ENCODE data around the gene FAM171A1.

The FAM171A1 gene

DNA sequence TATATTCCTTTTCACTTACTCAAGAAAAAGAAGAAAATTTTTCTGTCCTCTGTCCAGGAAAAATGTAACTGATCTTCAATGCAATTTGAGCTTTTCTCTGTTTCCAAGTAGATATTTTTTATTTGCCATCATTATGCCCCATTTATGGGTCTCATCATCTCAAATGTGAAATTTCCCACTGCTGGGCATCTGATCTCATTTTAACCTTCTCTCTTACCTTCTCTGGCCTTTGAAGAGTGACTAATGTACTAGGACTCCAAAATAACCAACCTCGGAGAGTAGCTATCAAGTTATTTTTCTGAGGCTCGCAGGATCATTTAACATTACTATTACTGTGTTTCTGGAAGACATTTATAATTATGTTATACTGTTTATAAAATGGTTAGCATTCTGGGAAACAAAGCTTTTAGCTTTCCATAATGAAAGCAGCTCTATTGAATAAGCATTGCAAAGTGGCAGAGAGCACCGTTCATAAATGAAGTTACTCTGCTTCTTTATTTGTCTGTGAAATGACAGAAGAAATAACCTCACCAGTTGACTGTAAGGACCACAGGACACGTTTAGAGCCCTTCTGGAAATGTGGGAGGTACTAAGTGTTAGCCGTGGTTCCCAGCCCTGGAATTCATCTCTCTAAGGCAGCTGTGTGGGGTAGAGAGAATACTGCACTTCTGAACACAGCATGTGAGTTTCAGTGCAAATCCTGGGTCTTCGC is 169.3 kb downstream of the FAM171A1 start:
- no peak for DNase-seq

GRCh38 chr10:15200626-15201025 is 170.5 kb downstream of the FAM171A1 start:
- DNase-seq, result no peak

GRCh38 chr10:15197911-15198310 is 173.2 kb downstream of the FAM171A1 start:
- no peak for DNase-seq

DNA sequence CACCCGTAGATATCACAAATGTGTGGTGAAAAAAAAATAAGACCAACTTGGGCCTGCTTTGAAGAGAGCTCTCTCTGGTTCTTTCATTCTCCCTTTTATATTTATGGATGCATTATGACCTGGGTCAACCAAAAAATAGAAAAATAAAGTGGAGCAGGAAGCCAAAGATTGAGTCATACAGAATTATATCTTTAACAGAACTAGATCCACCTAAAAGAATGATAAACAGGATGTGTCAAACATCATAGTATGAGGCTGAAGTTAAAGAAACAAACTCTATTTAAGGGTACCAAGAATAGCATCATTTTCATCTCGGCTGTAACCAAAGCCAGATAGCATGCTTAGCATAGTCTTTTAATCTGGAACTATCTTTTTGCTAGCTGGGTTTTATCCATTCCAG is 173.8 kb downstream of the FAM171A1 start:
- DNase-seq, result no peak

- DNase-seq, result no peak
These were observed 174.9 kb downstream of the FAM171A1 start for GRCh38 chr10:15196021-15196834.

GRCh38 chr10:15189133-15189885 is 181.8 kb downstream of the FAM171A1 start:
- DNase-seq, result no peak

DNA sequence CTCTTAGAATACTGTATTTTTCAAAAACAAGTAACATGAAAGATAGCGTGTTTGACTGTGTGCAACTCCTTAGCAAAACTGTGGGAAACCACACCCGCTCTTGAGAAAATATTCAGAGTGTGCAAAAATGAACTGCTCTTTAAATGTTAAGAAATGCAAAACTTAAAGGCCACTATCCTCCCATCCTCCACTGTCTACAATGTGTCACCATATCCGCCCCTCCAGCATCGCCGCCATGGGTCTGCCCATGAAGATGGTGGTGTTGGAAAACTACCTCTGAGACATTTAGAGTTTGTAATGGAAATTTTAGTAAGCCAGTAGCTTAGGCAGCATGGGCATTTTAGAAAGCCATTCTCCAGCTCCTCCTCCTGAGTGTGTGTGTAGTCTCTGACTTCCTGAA is 182.5 kb downstream of the FAM171A1 start:
- DNase-seq, result no peak

DNA sequence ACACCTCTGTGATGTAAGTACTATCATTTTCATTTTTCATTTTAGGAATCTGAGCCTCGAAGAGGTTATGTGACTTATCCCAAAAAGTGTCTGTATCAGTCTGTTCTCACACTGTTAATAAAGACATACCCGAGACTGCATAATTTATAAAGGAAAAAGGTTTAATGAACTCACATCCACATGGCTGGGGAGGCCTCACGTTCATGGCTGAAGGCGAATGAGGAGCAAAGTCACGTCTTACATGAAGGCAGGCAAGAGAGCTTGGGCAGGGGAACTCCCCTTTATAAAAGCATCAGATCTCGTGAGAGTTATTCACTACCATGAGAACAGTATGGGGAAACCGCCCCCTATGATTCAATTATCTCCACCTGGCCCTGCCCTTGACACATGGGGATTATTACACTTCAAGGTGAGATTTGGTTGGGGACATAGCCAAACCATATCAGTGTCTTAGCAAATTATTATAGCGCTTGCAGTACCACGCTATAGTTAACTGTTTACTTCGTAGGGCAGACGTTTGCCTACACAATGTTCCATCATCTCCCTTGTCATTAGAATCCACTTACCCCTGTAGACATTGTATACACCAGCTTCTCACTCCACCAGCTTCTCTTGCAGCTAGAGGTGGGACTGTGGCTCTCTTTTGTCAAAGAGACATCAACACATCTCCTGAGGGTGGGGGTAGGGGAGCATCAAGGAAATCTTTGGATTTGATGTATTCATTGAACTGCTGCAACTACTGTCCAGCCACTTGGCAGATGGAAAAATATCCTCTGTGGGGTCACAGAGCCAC is 187.2 kb downstream of the FAM171A1 start:
- no peak for DNase-seq

DNA sequence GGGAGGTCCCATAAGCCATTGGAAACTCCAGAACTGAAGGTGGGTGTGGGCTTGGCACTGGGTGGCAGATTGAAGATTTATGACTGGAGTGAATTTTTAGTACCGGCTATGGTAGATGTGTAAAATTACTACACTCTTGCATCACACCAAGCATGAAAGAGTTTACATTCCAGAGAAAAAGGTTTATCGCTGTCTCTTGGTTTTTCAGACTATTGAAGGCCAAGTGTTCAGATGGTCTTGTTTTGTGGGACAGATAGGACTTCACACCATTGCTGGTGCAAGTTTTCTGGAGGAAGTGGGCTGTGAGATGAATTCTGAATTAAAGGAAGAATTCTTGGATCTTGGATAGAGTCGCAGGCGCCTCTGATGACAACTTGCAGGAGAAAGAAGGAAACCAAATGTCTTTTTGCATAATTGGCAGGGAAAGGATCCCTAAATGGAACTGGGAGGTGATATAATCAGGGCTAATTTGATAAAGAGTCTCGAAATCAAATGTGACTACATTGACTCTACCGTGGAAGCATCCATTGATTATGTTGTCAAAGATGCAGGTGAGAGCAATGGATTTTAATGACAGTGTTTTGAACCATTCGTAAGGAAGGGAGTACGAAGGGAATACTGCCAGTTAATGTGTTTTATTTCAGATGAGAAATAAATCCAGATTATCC is 188.4 kb downstream of the FAM171A1 start:
- no peak for DNase-seq

DNA sequence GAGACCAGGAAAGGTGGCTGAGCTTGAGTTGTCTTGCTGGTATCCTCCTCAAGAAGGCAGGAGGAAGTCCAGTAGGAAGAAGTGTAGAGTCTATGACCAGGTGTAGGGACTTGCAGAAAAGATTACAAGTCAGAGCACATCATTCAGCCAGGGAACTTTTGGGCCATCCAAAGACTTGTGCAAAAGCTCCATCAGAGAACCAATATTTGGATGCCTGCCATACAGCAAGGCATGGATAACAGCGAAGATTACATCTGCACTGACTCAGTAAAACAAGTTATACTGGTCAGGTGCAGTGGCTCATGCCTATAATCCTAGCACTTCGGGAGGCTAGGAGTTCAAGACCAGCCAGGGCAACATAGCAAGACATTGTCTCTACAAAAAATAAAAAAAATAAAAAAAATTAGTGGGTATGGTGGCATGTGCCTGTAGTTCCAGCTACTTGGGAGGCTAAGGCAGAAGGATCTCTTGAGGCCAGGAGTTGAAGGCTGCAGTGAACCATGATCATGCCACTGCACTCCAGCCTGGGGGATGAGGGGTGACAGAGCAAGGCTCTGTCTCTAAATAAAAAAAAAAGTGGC is 189.4 kb downstream of the FAM171A1 start:
- DNase-seq, result no peak

DNA sequence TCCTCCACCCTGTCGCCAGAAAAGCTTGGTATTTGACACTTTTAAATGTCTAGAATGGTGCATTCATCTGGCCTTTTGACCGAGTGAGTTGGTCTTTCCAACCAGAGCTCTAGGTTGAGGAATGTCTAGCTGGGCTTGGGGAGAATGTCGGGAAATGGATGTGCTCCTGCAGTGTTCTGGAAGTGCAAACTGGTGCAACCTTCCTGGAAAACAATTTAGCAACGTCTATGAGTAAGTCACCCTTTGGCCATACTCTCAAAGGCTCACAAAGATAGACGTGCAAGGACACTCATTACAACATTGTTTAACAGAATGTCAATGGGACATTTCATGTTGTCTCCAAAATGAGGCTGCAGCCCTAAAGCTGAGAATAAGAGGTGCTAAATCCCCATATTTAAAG is 190.4 kb downstream of the FAM171A1 start:
- DNase-seq, result no peak

- DNase-seq, result no peak
These were observed 194.8 kb downstream of the FAM171A1 start for GRCh38 chr10:15176269-15176668.

DNA sequence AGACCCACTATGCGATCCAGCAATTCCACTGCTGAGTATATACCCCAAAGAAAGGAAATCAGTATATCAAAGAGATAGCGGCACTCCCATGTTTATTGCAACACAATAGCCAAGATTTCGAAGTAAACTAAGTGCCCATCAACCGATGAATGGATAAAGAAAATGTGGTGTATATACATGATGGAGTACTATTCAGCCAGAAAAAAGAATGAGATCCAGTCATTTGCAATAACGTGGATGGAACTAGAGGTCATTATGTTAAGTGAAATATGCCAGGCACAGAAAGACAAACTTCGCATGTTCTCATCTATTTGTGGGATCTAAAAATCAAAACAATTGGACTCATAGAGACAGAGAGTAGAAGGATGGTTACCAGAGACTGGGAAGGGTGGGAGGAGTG is 195.5 kb downstream of the FAM171A1 start:
- DNase-seq, result no peak

- DNase-seq, result peak; percentile 13
These were observed 198.7 kb downstream of the FAM171A1 start for GRCh38 chr10:15172306-15172840.

DNA sequence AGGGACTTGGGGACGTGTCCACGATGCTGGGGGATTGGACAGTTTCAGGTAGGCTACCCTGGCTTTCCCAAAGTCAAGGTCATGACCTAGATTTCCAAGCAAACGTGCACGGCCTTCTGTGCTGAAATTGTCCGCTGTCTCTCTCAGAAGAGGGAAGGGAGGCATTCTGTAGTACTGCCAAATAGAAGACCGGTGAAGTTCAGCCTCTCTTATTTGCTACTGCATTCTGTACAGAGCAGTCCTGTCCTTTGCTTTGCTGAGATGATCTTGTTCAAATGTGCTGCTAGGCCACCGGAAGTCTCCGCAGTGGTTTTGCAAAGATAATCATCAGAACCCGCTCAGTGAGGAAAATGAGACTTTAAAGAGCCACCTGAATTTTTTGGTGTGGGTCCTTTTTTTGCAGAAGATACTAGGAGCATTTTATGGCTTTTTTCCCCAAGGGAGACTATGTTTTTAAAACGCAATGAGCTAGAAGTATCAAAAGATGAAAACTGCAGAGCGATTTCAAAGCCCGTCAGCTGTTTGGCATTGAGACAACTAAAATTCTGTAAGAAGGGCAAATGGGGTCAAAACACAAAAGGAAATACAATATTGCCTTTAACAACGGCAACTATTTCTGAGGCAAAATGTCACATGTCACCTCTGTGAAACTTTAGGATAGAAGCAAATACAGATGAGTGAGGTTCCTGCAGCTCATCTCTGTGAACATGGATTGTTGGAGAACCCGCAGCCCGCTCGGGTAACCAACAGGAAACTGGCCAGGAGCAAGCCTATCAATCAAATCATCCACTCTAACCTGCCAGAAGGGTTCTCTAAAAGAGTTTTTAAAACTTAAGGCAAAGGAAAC is 201.3 kb downstream of the FAM171A1 start:
- no peak for DNase-seq

DNA sequence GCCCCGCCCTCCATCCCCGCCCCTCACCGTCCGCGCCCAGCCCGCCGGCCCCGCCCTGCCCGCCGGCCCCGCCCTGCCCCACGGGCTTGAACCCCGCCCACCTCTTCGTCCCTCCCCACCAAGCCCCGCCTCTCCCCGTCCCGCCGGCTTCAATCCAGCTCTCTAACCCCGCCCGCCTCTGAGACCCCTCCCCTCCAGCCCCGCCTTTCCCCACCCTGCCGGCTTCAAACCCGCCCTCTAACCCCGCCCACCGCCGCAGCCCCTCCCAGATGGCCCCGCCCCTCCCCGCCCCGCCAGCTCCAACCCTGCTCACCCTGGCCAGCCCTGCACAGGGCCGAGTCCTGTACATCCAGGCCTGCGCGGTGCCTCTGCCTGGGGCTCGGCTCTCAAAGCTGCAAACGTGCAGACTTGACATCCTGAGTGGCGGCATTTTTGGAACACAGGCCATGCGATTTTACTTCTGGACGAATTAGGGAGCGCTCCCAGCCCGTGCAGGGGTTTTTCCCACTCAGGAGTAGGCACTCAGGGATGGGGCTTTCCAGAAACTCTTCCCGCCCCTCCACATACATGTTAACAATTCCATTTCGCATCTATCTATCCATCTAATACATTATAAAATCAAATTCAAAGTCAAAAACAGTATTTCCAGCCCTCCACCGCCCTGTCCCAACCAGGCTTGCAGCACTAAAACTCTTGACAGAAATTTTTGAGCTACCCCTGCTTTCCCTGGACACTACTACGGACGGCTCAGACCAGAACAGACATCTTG is 202.1 kb downstream of the FAM171A1 start:
- peak; percentile 79 for DNase-seq

- peak; percentile 79 for DNase-seq
These were observed 202.8 kb downstream of the FAM171A1 start, which contains the start of gene NMT2 for GRCh38 chr10:15168291-15168785. TSS of gene NMT2 (minus strand) at chr10:15168693. CDS start at chr10:15168612, 81 bp downstream.

GRCh38 chr10:15167411-15168290 is 203.4 kb downstream of the FAM171A1 start:
- DNase-seq, result peak; percentile 5
